HG02642 (cell line): Measurements from ENCODE around the gene GLP2R.

Experiments
- ATAC-seq: cut with Tn5 transposase; IDR thresholded peaks from one replicate; pipeline ENCODE4 v1.9.1; 2021; ENCODE audit warnings: mild to moderate bottlenecking; ENCODE audit not compliant: unreplicated experiment, poor library complexity

GLP2R gene

GRCh38 chr17:9811086-9811485 is 14.6 kb upstream of the GLP2R start:
- no peak for ATAC-seq

- no peak for ATAC-seq
These were observed 14.2 kb upstream of the GLP2R start for GRCh38 chr17:9811537-9811936.

DNA sequence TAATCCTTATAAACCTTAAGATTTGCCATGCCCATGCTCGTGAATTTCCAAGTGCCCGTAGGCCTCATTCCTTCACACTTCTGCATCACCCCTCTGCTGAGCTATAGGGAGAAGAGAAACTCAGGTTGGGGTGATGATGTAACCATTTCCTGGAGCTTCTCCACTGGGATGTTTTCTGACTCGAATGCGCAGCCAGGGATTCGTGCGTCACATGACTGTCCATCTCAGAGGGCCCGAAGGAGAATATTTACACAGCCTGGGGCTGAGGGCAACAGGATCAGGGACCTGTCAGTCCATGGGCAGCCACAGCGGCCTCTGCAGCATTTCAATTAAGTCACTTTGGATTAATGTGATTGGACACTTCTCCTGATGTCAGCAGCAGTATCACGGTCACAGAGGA is 12.6 kb upstream of the GLP2R start:
- ATAC-seq: no peak

DNA sequence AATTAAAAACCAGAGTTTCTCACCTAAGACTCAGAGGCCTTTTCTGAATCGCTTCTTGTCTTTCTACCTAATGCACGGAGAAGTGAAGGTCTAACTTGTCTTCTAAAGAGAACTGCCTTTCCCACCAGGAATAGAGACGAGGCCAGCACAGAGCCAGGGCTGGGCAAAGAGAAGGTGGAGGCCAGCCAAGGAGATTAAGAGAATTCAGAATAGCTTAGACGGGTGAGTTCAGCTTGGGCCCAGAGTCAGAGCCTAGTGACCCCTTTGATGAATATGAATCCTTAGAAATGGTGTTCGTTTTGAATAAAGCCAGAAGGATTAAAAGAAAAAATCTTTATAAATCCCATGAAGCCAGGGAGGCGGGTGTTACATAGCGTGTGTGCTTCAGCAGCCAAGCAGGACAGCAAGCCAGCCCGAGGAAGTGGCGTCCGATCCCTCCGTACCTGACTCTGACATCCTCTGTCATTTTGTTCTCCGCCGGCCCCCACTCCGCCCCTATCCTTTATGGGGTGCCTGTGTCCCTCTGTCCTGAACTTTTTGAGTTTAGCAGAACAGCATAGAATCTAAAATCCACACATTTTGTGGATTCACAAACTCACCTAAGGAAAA is 11.3 kb upstream of the GLP2R start:
- no peak for ATAC-seq

DNA sequence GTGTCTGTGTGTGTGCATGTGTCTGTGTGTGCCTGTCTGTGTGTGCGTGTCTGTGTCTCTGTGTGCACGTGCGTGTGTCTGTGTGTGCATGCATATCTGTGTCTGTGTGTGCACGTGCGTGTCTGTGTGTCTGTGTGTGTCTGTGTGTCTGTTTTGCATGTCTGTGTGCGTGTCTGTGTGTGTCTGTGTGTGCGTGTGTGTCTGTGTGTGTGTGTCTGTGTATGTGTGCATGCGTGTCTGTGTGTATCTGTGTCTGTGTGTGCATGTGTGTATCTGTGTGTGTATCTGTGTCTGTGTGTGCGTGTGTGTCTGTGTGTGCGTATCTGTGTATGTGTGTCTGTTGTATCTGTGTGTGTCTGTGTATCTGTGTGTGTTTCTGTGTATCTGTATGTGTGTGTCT is 9.3 kb upstream of the GLP2R start:
- no peak for ATAC-seq

GRCh38 chr17:9817086-9817485 is 8.6 kb upstream of the GLP2R start:
- no peak for ATAC-seq

DNA sequence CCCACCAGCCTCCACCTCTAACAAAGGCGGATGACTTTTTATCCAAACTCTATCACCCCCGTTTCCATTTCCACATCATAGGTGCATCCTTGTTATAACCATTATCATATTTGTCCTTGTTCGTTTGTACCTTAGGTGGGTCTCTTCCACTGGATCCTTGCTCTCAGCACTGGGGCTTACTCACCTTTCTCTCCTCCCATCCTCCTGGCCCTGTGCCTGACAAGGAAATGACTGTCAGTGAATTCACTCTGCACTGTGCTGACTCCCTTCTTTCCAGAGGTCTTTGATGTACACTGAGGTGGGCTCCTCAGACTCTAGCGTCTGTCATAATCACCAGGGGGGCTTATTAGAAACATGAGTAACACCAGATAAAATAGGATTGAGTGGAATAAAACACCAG is 7.0 kb upstream of the GLP2R start:
- no peak for ATAC-seq

GRCh38 chr17:9820448-9820847 is 5.3 kb upstream of the GLP2R start:
- no peak for ATAC-seq

- ATAC-seq: no peak
These were observed 3.8 kb upstream of the GLP2R start, which contains the start of gene GSG1L2 for GRCh38 chr17:9821921-9822320. Gene GSG1L2, minus strand, starts transcription at chr17:9822079. Its CDS starts 8 bp downstream, at chr17:9822071.

DNA sequence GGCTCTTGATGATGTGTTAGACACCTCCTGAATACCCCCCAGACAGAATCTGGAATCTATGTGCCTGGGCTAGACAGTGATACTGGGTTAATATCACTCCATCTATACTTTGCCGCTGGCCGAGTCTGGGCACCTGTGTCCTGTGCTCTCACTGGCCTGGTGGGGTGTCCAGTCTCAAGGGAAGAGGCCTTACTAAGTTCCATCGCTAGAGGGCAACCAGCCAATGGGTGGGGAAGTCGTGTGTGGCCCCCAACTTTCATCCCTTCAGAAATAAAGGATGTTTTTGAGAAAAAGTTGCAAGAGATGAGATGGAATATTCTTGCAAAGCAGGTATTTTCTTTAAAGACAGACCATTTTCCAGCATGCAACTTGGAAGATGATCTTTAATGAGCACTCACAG is 1.6 kb upstream of the GLP2R start:
- no peak for ATAC-seq

DNA sequence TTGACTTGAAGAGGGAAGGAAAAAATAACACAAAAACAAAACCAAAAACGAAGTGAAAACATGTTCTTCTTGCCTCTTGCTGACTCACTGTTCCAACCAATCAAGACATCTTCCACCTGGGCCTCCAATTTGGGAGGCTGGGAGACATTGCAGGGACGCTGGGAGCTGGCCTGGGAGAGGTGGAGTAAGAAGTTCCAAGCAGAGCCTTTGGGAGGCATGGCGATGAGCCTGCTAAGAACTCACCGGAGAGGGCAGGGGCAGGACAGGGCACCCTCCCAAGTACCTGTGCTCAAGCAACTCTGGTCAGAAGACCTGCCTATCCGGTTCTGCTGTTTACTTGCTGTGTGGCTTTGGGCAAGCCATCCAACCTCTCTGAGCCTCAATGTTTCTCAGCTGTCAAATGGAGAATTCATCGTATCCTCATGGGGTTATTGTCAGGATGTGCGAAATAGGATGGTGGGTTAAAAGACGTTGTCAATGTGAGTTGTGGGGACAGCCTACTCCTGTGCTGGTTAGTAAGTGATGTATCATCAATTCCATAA is 856 bp upstream of the GLP2R start:
- ATAC-seq: no peak

GRCh38 chr17:9828296-9829295 is 2.9 kb downstream of the GLP2R start:
- ATAC-seq: no peak

DNA sequence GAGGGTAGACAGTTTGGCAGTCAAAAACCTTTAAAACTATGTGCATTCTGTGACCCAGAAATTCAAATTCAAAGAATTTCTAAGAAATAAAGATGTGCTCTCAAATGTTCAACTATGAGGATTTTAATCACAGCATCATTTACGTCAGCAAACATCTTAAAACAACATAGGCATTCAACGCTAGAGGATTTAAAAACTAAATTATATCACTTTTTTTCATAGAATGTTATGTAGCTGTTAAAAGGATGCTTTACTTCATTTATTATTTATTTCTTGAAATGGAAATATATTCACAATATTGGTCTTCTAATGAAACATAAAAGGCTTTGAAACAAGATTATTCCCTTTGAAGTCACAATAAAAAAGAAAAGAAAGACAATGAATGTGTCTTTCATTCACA is 3.6 kb downstream of the GLP2R start:
- ATAC-seq: no peak

- no peak for ATAC-seq
These were observed 5.0 kb downstream of the GLP2R start for GRCh38 chr17:9830711-9831110.

GRCh38 chr17:9833922-9834321 is 8.2 kb downstream of the GLP2R start:
- no peak for ATAC-seq

GRCh38 chr17:9837551-9838471 is 12.1 kb downstream of the GLP2R start:
- ATAC-seq: no peak

DNA sequence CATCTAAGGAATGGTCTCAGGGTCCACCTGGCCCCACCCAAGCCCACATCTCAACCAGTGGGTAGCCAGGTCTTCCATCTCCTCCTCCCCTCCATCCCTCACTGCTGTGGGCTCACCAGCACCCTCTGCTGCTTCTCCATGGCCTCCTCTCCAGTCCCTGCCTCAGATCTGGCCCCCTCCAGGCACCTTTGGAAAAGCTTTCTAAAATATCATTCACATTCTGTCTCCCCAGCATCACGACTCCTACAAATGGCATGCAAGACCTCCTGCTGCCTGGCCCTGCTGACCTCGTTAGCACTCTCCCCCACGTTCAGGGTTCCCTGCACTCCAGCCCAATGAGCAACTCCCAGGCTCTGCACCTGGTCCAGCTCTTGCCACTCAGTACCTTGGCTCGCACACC is 13.7 kb downstream of the GLP2R start:
- no peak for ATAC-seq

DNA sequence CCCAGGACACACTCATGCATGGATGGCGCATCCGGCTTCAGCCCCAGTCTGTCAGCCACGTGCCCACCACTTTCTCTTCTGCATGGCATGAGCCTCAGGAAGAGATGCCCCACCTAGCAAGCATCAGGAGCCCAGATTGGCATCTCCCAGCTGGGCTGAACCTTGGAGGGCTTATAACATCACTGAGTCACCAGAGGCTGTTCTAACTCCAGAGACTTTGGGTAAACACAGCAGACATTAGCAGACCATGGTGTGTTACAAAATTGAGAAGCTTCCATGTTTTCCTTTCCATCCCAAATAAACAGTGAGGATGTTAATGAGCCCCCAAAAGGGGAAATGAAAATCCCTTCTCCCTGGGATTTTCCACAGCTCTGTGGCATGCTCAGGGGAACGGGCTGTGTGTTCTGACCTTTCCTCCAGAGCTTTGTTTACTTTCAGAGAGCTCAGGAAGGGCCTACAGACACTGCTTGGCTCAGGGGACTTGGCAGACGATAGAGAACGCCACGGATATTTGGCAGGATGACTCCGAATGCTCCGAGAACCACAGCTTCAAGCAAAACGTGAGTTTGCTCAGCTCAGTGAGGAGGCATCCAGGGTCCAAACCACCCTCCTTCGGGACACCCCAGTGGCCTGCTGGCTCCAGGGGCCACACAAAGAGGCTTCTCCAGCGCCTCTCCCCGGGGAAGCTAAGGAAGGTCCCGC is 16.5 kb downstream of the GLP2R start:
- ATAC-seq: no peak

GRCh38 chr17:9843152-9844010 is 17.7 kb downstream of the GLP2R start:
- no peak for ATAC-seq
